ENCODE data around the gene PEG3. TPM values are rescaled to one million over a fixed set of nuclear protein-coding genes. Genes with fewer than 3 reads are reported as not detected.

The PEG3 gene
- total and polyA plus RNA-seq, 10 of the 15 experiments (the other 5 are each of a cell fraction or from before 2014, with no cell fraction given), result 0.03 to 0.33 TPM; not detected in 8

DNA sequence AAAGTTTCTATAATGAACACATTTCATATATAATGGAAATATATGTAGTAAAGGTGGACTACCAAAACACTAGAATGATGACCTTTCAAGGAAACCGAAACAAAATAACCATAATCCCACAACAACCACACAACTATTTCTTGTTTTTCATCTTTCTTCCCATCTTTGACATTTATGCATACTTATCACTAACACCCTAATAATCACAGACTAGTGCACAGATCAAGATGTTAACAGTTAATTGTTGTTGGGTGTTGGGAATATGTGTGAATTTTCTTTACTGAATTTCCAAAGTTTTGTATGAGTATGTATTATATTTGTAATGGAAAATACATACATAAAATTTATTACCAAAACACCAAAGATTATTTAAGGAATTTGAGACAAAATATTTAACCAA lies 30.3 kb downstream of the PEG3 start:
- H3K79me2 ChIP-seq (ENCODE audit: control insufficient read depth, insufficient read depth, low read length), result no peaks in the 10 kb centered on the region
- H3K4me1 ChIP-seq (ENCODE audit: control insufficient read depth, insufficient read depth, low read length), result no peaks in the 10 kb centered on the region
- ChIA-PET RAD21 (ENCODE audit: unreplicated experiment) (no interaction called here), POLR2A (no interaction called here), SMC1A (ENCODE audit: uncharacterized antibody, unreplicated experiment) (no interaction called here), CTCF (no interaction called here)
- no peak overlapping the region for H2AFZ ChIP-seq (ENCODE audit: control insufficient read depth, low read depth, low read length)
- BruUV-seq (replicated peaks), result no TSS peak
- no peaks in the 10 kb centered on the region for H4K20me1 ChIP-seq (ENCODE audit: control insufficient read depth, insufficient read depth)
- TF ChIP-seq TCF12 (IDR thresholded peaks at IDR 0.05; ENCODE audit: low read depth, low read length) (no peak), SIX5 (IDR thresholded peaks at IDR 0.05; ENCODE audit: low read depth, low read length, severe bottlenecking) (no peak), CBFB (IDR thresholded peaks at IDR 0.05; ENCODE audit: low read depth) (no peak), ZNF384 (IDR thresholded peaks at IDR 0.05; ENCODE audit: borderline replicate concordance, low read depth, low read length) (no peak), JUND (IDR thresholded peaks at IDR 0.05; ENCODE audit: low read depth, low read length) (no peak), POLR2AphosphoS2 (IDR thresholded peaks at IDR 0.05; ENCODE audit: low read depth, low read length) (no peak)
- no peak overlapping the region for H3K27ac ChIP-seq (ENCODE audit: control insufficient read depth, insufficient read depth)
- ATAC-seq, result no peak
- in situ Hi-C loops (cut with MboI) (no loop called here), intact Hi-C loops (cut with micrococcal nuclease; ENCODE audit: unreplicated experiment) (no loop called here)
- no peaks in the 10 kb centered on the region; the same call in 2 of the 3 replicates for H3K9me3 ChIP-seq (replicated peaks; ENCODE audit: control insufficient read depth, insufficient read depth, low read length)
- DNase-seq (ENCODE audit: low read depth, low spot score), result no peak
- no peak overlapping the region for H3K9ac ChIP-seq (ENCODE audit: control insufficient read depth, insufficient read depth, low read length)
- 0% methylated on average over 1 of the region's 1 CpG for WGBS (ENCODE audit: insufficient coverage, insufficient replicate concordance, low lambda C conversion rate, missing lambda C conversion rate)
- no peaks in the 10 kb centered on the region for H3K27me3 ChIP-seq (replicated peaks in 1 of 2; ENCODE audit: control insufficient read depth in 2 of 2, insufficient read depth in 2 of 2, low read length in 1 of 2)
- FAIRE-seq, result no peak
- H3K4me3 ChIP-seq, result no peak overlapping the region
- no peaks in the 10 kb centered on the region for H3K36me3 ChIP-seq (ENCODE audit: control insufficient read depth in 2 of 2, insufficient read depth in 2 of 2, low read length in 1 of 2)
- H3K4me2 ChIP-seq (ENCODE audit: control insufficient read depth, insufficient read depth), result no peak overlapping the region

GRCh38 chr19:56808717-56809392 lies 31.7 kb downstream of the PEG3 start:
- 0% methylated on average over 3 of the region's 3 CpGs for WGBS (ENCODE audit: insufficient coverage, insufficient replicate concordance, low lambda C conversion rate, missing lambda C conversion rate)
- POLR2A ChIA-PET, result no interaction called here
- no peak for DNase-seq (ENCODE audit: low read depth, low spot score)
- H4K20me1 ChIP-seq (ENCODE audit: control insufficient read depth, insufficient read depth), result no peaks in the 10 kb centered on the region
- ATAC-seq, result no peak
- in situ Hi-C loops (cut with MboI), result no loop called here
- no peak overlapping the region for H3K9ac ChIP-seq (ENCODE audit: control insufficient read depth, insufficient read depth, low read length)
- H2AFZ ChIP-seq (ENCODE audit: control insufficient read depth, low read depth, low read length), result no peak overlapping the region
- no peak overlapping the region for H3K4me3 ChIP-seq
- no peaks in the 10 kb centered on the region for H3K79me2 ChIP-seq (ENCODE audit: control insufficient read depth, insufficient read depth, low read length)
- H3K4me2 ChIP-seq (ENCODE audit: control insufficient read depth, insufficient read depth), result no peak overlapping the region
- FAIRE-seq, result no peak
- SMC1A ChIA-PET (ENCODE audit: uncharacterized antibody, unreplicated experiment), result no interaction called here
- intact Hi-C loops (cut with micrococcal nuclease; ENCODE audit: unreplicated experiment), result no loop called here
- H3K27me3 ChIP-seq (replicated peaks in 1 of 2; ENCODE audit: control insufficient read depth in 2 of 2, insufficient read depth in 2 of 2, low read length in 1 of 2), result no peaks in the 10 kb centered on the region
- H3K4me1 ChIP-seq (ENCODE audit: control insufficient read depth, insufficient read depth, low read length), result no peaks in the 10 kb centered on the region
- H3K36me3 ChIP-seq (ENCODE audit: control insufficient read depth in 2 of 2, insufficient read depth in 2 of 2, low read length in 1 of 2), result no peaks in the 10 kb centered on the region
- RAD21 ChIA-PET (ENCODE audit: unreplicated experiment), result no interaction called here
- no peaks in the 10 kb centered on the region; the same call in 2 of the 3 replicates for H3K9me3 ChIP-seq (replicated peaks; ENCODE audit: control insufficient read depth, insufficient read depth, low read length)
- no peak overlapping the region for H3K27ac ChIP-seq (ENCODE audit: control insufficient read depth, insufficient read depth)
- no TSS peak for BruUV-seq (replicated peaks)
- CTCF ChIA-PET, result no interaction called here
- TF ChIP-seq CEBPZ (IDR thresholded peaks at IDR 0.05; ENCODE audit: low read depth, low read length) (no peak), PML (IDR thresholded peaks at IDR 0.05; ENCODE audit: low read length) (no peak), NFYA (IDR thresholded peaks at IDR 0.05; ENCODE audit: borderline replicate concordance, low read depth, low read length) (no peak), MAX (IDR thresholded peaks at IDR 0.05; ENCODE audit: low read depth, low read length) (no peak), ATF7 (IDR thresholded peaks at IDR 0.05; ENCODE audit: low read depth) (no peak), SP1 (IDR thresholded peaks at IDR 0.05; ENCODE audit: low read depth, low read length) (no peak), RAD51 (IDR thresholded peaks at IDR 0.05) (no peak), MEF2A (IDR thresholded peaks at IDR 0.05; ENCODE audit: insufficient read depth, low read depth, low read length) (no peak)
- TF ChIP-seq, protein P1, sequence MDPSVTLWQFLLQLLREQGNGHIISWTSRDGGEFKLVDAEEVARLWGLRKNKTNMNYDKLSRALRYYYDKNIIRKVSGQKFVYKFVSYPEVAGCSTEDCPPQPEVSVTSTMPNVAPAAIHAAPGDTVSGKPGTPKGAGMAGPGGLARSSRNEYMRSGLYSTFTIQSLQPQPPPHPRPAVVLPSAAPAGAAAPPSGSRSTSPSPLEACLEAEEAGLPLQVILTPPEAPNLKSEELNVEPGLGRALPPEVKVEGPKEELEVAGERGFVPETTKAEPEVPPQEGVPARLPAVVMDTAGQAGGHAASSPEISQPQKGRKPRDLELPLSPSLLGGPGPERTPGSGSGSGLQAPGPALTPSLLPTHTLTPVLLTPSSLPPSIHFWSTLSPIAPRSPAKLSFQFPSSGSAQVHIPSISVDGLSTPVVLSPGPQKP (IDR thresholded peaks at IDR 0.05; ENCODE audit: low read depth, low read length), result no peak
